Measurements from ENCODE around the gene SCAMP3. TPM values are rescaled to one million over a fixed set of nuclear protein-coding genes. Genes with fewer than 3 reads are reported as not detected.

Gene SCAMP3
- total and polyA plus RNA-seq, 2 experiments from 2014 or later: 50.5 to 52.5 TPM

DNA sequence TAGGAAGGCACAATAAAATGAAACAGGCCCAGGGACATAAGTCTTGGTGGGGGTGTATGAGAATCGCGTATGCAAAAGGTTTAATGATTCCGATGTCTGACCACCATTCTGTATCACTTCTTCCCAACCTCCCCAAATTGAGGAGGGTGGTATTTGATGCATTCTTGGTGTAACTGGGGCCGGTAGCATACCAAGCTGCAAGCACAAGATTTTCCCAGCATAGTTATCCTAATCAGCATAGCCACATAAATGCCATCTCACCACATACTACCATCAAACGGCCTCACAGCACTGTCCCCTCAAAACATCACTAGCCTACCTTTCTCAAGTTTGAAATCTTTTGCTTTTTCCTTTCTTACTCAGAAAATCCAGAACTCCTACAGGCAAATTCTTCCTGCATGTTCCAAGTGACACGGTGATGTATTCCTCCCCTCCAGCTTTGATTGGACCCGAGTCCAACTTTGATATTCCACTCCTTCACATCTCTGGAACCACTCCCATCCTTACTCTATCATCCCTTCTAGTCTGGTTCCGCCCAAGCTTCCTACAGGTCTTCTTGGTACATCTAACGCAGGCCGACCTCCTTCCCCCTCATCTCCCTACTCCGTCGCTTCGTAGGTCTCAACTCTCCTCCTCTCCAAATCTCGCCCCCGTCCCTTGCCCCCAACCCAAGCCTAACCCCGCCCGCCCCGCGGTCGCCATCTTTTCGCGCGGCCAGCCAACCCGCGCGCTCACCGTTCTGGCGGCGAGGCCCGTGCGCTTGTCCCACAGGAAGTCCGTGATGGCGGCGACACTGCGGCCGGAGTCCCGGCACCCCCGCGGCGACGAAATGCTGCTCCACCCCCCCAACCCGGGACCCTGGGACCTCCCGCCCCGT, 10.5 kb upstream of the SCAMP3 start:
- peaks cover 22% of the 10 kb centered on the region for H4K20me1 ChIP-seq (replicated peaks; ENCODE audit: insufficient read depth)
- peaks cover 29% of the 10 kb centered on the region for H3K4me1 Mint-ChIP-seq
- no peak overlapping the region for H2AFZ ChIP-seq
- H3K36me3 ChIP-seq (ENCODE audit: insufficient read depth): peaks cover 33% of the 10 kb centered on the region
- H3F3A ChIP-seq (replicated peaks; ENCODE audit: low read depth): peaks cover 44% of the 10 kb centered on the region
- peak overlapping the region; percentile 90 for H3K4me3 ChIP-seq
- no peaks in the 10 kb centered on the region; the same call in 2 of the 3 replicates for H3K9me3 Mint-ChIP-seq
- H3K36me3 Mint-ChIP-seq (ENCODE audit: low read depth): peaks cover 51% of the 10 kb centered on the region
- H3K79me2 ChIP-seq (replicated peaks; ENCODE audit: insufficient read depth): peaks cover 34% of the 10 kb centered on the region
- H3K27me3 Mint-ChIP-seq (ENCODE audit: insufficient read depth, low read depth, poor library complexity): peaks cover 20% of the 10 kb centered on the region
- H3K4me1 ChIP-seq (ENCODE audit: insufficient read depth): peaks cover 22% of the 10 kb centered on the region
- peak overlapping the region; percentile 98 for H3K4me3 Mint-ChIP-seq
- peak overlapping the region; percentile 84 for H3K27ac ChIP-seq (ENCODE audit: low read depth)
- H3K4me2 ChIP-seq: peak overlapping the region; percentile 88
- peak; percentile 44 for ATAC-seq
- peak overlapping the region; percentile 95 for H3K27ac Mint-ChIP-seq
- peak; percentile 88 for DNase-seq (ENCODE audit: low spot score)
- H3K9me2 ChIP-seq (ENCODE audit: insufficient read depth): no peaks in the 10 kb centered on the region
- TF ChIP-seq CREB1 (CRISPR knock-in tag; IDR thresholded peaks at IDR 0.05; ENCODE audit: low read depth) (peak; percentile 4; the same call in 1 of the 2 replicates), POLR2AphosphoS5 (IDR thresholded peaks at IDR 0.05; ENCODE audit: low read depth) (no peak)
- no peaks in the 10 kb centered on the region for H3K27me3 ChIP-seq (ENCODE audit: insufficient read depth)

DNA sequence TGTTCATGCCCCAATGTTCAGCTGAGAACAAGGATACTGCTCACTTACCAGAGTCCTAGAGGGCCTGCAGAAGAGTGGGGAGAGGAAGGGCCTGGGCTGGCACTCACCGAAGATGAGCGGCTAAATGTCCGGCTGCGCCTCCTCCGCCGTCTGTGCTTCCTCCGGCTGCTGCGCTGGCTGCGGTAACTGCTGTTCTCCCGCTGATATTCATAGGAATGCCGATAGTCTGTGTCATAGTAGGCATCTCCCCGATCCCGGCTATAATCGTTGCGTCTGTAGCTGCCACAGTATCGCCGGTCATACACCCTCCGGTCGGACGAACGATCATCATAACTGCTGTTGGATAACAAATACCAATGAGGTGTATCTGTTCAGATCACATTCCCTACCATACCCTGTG, 7.2 kb upstream of the SCAMP3 start:
- no peak overlapping the region; the same call in 2 of the 3 replicates for H3K4me3 Mint-ChIP-seq
- H3K36me3 ChIP-seq (ENCODE audit: insufficient read depth): peaks cover 63% of the 10 kb centered on the region
- no peak overlapping the region for H3K4me3 ChIP-seq
- peaks cover 14% of the 10 kb centered on the region for H3K4me1 ChIP-seq (ENCODE audit: insufficient read depth)
- no peak overlapping the region for H3K27ac Mint-ChIP-seq
- H3K27ac ChIP-seq (ENCODE audit: low read depth): no peak overlapping the region
- ATAC-seq (no peak), DNase-seq (ENCODE audit: low spot score) (no peak)
- H3K27me3 ChIP-seq (ENCODE audit: insufficient read depth): no peaks in the 10 kb centered on the region
- peaks cover 17% of the 10 kb centered on the region; the same call in 2 of the 3 replicates for H3K4me1 Mint-ChIP-seq
- peaks cover 31% of the 10 kb centered on the region for H4K20me1 ChIP-seq (replicated peaks; ENCODE audit: insufficient read depth)
- peaks cover 13% of the 10 kb centered on the region for H3K27me3 Mint-ChIP-seq (ENCODE audit: insufficient read depth, low read depth, poor library complexity)
- H3K79me2 ChIP-seq (replicated peaks; ENCODE audit: insufficient read depth): peaks cover 34% of the 10 kb centered on the region
- H3K9me2 ChIP-seq (ENCODE audit: insufficient read depth): no peaks in the 10 kb centered on the region
- peaks cover 82% of the 10 kb centered on the region for H3K36me3 Mint-ChIP-seq (ENCODE audit: low read depth)
- peaks cover 70% of the 10 kb centered on the region for H3F3A ChIP-seq (replicated peaks; ENCODE audit: low read depth)
- H3K9me3 Mint-ChIP-seq: no peaks in the 10 kb centered on the region; the same call in 2 of the 3 replicates
- H2AFZ ChIP-seq: no peak overlapping the region
- no peak overlapping the region for H3K4me2 ChIP-seq
- no peak for TF ChIP-seq CREB1 (CRISPR knock-in tag; IDR thresholded peaks at IDR 0.05; ENCODE audit: low read depth)
- TF ChIP-seq JUNB (IDR thresholded peaks at IDR 0.05; ENCODE audit: unreplicated experiment): no peak
- no peak for TF ChIP-seq ZNF114 (CRISPR knock-in tag; IDR thresholded peaks at IDR 0.05)
- TF ChIP-seq, protein P1, sequence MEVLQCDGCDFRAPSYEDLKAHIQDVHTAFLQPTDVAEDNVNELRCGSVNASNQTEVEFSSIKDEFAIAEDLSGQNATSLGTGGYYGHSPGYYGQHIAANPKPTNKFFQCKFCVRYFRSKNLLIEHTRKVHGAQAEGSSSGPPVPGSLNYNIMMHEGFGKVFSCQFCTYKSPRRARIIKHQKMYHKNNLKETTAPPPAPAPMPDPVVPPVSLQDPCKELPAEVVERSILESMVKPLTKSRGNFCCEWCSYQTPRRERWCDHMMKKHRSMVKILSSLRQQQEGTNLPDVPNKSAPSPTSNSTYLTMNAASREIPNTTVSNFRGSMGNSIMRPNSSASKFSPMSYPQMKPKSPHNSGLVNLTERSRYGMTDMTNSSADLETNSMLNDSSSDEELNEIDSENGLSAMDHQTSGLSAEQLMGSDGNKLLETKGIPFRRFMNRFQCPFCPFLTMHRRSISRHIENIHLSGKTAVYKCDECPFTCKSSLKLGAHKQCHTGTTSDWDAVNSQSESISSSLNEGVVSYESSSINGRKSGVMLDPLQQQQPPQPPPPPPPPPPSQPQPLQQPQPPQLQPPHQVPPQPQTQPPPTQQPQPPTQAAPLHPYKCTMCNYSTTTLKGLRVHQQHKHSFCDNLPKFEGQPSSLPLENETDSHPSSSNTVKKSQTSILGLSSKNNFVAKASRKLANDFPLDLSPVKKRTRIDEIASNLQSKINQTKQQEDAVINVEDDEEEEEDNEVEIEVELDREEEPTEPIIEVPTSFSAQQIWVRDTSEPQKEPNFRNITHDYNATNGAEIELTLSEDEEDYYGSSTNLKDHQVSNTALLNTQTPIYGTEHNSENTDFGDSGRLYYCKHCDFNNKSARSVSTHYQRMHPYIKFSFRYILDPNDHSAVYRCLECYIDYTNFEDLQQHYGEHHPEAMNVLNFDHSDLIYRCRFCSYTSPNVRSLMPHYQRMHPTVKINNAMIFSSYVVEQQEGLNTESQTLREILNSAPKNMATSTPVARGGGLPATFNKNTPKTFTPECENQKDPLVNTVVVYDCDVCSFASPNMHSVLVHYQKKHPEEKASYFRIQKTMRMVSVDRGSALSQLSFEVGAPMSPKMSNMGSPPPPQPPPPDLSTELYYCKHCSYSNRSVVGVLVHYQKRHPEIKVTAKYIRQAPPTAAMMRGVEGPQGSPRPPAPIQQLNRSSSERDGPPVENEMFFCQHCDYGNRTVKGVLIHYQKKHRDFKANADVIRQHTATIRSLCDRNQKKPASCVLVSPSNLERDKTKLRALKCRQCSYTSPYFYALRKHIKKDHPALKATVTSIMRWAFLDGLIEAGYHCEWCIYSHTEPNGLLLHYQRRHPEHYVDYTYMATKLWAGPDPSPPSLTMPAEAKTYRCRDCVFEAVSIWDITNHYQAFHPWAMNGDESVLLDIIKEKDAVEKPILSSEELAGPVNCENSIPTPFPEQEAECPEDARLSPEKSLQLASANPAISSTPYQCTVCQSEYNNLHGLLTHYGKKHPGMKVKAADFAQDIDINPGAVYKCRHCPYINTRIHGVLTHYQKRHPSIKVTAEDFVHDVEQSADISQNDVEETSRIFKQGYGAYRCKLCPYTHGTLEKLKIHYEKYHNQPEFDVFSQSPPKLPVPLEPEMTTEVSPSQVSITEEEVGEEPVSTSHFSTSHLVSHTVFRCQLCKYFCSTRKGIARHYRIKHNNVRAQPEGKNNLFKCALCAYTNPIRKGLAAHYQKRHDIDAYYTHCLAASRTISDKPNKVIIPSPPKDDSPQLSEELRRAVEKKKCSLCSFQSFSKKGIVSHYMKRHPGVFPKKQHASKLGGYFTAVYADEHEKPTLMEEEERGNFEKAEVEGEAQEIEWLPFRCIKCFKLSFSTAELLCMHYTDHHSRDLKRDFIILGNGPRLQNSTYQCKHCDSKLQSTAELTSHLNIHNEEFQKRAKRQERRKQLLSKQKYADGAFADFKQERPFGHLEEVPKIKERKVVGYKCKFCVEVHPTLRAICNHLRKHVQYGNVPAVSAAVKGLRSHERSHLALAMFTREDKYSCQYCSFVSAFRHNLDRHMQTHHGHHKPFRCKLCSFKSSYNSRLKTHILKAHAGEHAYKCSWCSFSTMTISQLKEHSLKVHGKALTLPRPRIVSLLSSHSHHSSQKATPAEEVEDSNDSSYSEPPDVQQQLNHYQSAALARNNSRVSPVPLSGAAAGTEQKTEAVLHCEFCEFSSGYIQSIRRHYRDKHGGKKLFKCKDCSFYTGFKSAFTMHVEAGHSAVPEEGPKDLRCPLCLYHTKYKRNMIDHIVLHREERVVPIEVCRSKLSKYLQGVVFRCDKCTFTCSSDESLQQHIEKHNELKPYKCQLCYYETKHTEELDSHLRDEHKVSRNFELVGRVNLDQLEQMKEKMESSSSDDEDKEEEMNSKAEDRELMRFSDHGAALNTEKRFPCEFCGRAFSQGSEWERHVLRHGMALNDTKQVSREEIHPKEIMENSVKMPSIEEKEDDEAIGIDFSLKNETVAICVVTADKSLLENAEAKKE (CRISPR knock-in tag; IDR thresholded peaks at IDR 0.05): no peak
- no peak for TF ChIP-seq ZNF331 (CRISPR knock-in tag; IDR thresholded peaks at IDR 0.05; ENCODE audit: low read depth)
- TF ChIP-seq, protein P2, sequence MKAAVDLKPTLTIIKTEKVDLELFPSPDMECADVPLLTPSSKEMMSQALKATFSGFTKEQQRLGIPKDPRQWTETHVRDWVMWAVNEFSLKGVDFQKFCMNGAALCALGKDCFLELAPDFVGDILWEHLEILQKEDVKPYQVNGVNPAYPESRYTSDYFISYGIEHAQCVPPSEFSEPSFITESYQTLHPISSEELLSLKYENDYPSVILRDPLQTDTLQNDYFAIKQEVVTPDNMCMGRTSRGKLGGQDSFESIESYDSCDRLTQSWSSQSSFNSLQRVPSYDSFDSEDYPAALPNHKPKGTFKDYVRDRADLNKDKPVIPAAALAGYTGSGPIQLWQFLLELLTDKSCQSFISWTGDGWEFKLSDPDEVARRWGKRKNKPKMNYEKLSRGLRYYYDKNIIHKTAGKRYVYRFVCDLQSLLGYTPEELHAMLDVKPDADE (IDR thresholded peaks at IDR 0.05): no peak
- no peak for TF ChIP-seq EZH2 (IDR thresholded peaks at IDR 0.05; ENCODE audit: low read depth, unreplicated experiment)
- TF ChIP-seq, protein P3, sequence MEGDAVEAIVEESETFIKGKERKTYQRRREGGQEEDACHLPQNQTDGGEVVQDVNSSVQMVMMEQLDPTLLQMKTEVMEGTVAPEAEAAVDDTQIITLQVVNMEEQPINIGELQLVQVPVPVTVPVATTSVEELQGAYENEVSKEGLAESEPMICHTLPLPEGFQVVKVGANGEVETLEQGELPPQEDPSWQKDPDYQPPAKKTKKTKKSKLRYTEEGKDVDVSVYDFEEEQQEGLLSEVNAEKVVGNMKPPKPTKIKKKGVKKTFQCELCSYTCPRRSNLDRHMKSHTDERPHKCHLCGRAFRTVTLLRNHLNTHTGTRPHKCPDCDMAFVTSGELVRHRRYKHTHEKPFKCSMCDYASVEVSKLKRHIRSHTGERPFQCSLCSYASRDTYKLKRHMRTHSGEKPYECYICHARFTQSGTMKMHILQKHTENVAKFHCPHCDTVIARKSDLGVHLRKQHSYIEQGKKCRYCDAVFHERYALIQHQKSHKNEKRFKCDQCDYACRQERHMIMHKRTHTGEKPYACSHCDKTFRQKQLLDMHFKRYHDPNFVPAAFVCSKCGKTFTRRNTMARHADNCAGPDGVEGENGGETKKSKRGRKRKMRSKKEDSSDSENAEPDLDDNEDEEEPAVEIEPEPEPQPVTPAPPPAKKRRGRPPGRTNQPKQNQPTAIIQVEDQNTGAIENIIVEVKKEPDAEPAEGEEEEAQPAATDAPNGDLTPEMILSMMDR (conservative IDR thresholded peaks at IDR 0.05; ENCODE audit: low read depth in 2 of 2): no peak
- TF ChIP-seq POLR2AphosphoS5 (IDR thresholded peaks at IDR 0.05; ENCODE audit: low read depth): no peak
- TF ChIP-seq STAT1 (IDR thresholded peaks at IDR 0.05; ENCODE audit: unreplicated experiment): no peak
- no peak for TF ChIP-seq EZH2phosphoT487 (IDR thresholded peaks at IDR 0.05; ENCODE audit: unreplicated experiment)
